ACC112 (cell line): Measurements from ENCODE around the gene PPP1R13B.

Experiments
- H2AFZ ChIP-seq: fragments of 200-600 bp; sonication (generic); one replicate; pipeline ENCODE4 v1.6.0; 2017; ENCODE audit warnings: antibody characterized with exemption, low read length; ENCODE audit not compliant: unreplicated experiment
- H3K27ac ChIP-seq: fragments of 200-600 bp; sonication (generic); 2 replicates; pipeline ENCODE4 v1.5.1; 2014; ENCODE audit warnings: low read depth, mild to moderate bottlenecking, antibody characterized with exemption, low read length, moderate library complexity
- H3K27me3 ChIP-seq: fragments of 200-600 bp; sonication (generic); 2 replicates; pipeline ENCODE4 v1.6.1; 2014; ENCODE audit warnings: mild to moderate bottlenecking, antibody characterized with exemption, low read length, moderate library complexity, mixed read lengths; ENCODE audit not compliant: insufficient read depth
- H3K36me3 ChIP-seq: fragments of 200-600 bp; sonication (generic); 2 replicates; pipeline ENCODE4 v1.6.1; 2016; ENCODE audit warnings: mild to moderate bottlenecking, antibody characterized with exemption, low read length, moderate library complexity, mixed read lengths; ENCODE audit not compliant: insufficient read depth
- H3K4me1 ChIP-seq: fragments of 200-600 bp; sonication (generic); one replicate; pipeline ENCODE4 v1.6.1; 2016; ENCODE audit warnings: low read length, mixed read lengths; ENCODE audit not compliant: insufficient read depth, unreplicated experiment, control insufficient read depth
- H3K4me3 ChIP-seq: fragments of 200-600 bp; sonication (generic); 2 replicates; pipeline ENCODE4 v1.5.1; 2014; ENCODE audit warnings: mild to moderate bottlenecking, low read depth, low read length
- H3K79me2 ChIP-seq: fragments of 200-600 bp; sonication (generic); one replicate; pipeline ENCODE4 v1.6.0; 2016; ENCODE audit warnings: low read length; ENCODE audit not compliant: control insufficient read depth, unreplicated experiment, insufficient read depth

Gene PPP1R13B

GRCh38 chr14:103707329-103708263 is 139.8 kb downstream of the PPP1R13B start:
- Histone ChIP-seq H3K27me3 (no peaks in the 10 kb centered on the region), H2AFZ (no peak overlapping the region), H3K27ac (no peak overlapping the region), H3K4me3 (no peak overlapping the region), H3K4me1 (peaks cover 13% of the 10 kb centered on the region), H3K79me2 (peaks cover 12% of the 10 kb centered on the region), H3K36me3 (peaks cover 8% of the 10 kb centered on the region; the same call in 1 of the 2 replicates)

GRCh38 chr14:103706551-103707328 is 140.6 kb downstream of the PPP1R13B start:
- no peaks in the 10 kb centered on the region for H3K27me3 ChIP-seq
- H3K4me3 ChIP-seq, result no peak overlapping the region
- peaks cover 8% of the 10 kb centered on the region for H3K79me2 ChIP-seq
- H3K36me3 ChIP-seq, result peaks cover 8% of the 10 kb centered on the region; the same call in 1 of the 2 replicates
- H3K27ac ChIP-seq, result no peak overlapping the region
- H3K4me1 ChIP-seq, result peaks cover 9% of the 10 kb centered on the region
- no peak overlapping the region for H2AFZ ChIP-seq

- Histone ChIP-seq H2AFZ (no peak overlapping the region), H3K79me2 (peaks cover 4% of the 10 kb centered on the region), H3K27ac (no peak overlapping the region), H3K36me3 (peaks cover 8% of the 10 kb centered on the region; the same call in 1 of the 2 replicates), H3K27me3 (no peaks in the 10 kb centered on the region), H3K4me3 (no peak overlapping the region), H3K4me1 (no peaks in the 10 kb centered on the region)
Measured at GRCh38 chr14:103705504-103706284, 141.7 kb downstream of the PPP1R13B start.

GRCh38 chr14:103705118-103705503 is 142.3 kb downstream of the PPP1R13B start:
- H3K27ac ChIP-seq, result no peak overlapping the region
- H3K36me3 ChIP-seq, result peaks cover 8% of the 10 kb centered on the region; the same call in 1 of the 2 replicates
- no peak overlapping the region for H3K4me3 ChIP-seq

GRCh38 chr14:103704708-103705107 is 142.7 kb downstream of the PPP1R13B start:
- Histone ChIP-seq H3K4me1 (no peaks in the 10 kb centered on the region), H3K27ac (no peak overlapping the region), H2AFZ (no peak overlapping the region), H3K27me3 (no peaks in the 10 kb centered on the region), H3K36me3 (peaks cover 8% of the 10 kb centered on the region; the same call in 1 of the 2 replicates), H3K79me2 (peaks cover under 1% of the 10 kb centered on the region), H3K4me3 (no peak overlapping the region)

More at GRCh38 chr14:103705118-103705503, 142.3 kb downstream of the PPP1R13B start:
- H3K4me1 ChIP-seq, result no peaks in the 10 kb centered on the region
- H2AFZ ChIP-seq, result no peak overlapping the region
- peaks cover 4% of the 10 kb centered on the region for H3K79me2 ChIP-seq
- no peaks in the 10 kb centered on the region for H3K27me3 ChIP-seq

- H3K79me2 ChIP-seq, result no peaks in the 10 kb centered on the region
- no peaks in the 10 kb centered on the region for H3K4me1 ChIP-seq
- H3K27ac ChIP-seq, result no peak overlapping the region
- no peak overlapping the region for H3K4me3 ChIP-seq
- H2AFZ ChIP-seq, result no peak overlapping the region
- H3K36me3 ChIP-seq, result peaks cover 10% of the 10 kb centered on the region; the same call in 1 of the 2 replicates
- no peaks in the 10 kb centered on the region for H3K27me3 ChIP-seq
Measured at GRCh38 chr14:103703433-103704385, 143.7 kb downstream of the PPP1R13B start.

- no peaks in the 10 kb centered on the region for H3K27me3 ChIP-seq
- H3K4me3 ChIP-seq, result no peak overlapping the region
- H3K79me2 ChIP-seq, result no peaks in the 10 kb centered on the region
- no peak overlapping the region for H3K27ac ChIP-seq
- H3K4me1 ChIP-seq, result no peaks in the 10 kb centered on the region
- H3K36me3 ChIP-seq, result peaks cover 13% of the 10 kb centered on the region; the same call in 1 of the 2 replicates
- H2AFZ ChIP-seq, result no peak overlapping the region
Measured at GRCh38 chr14:103702497-103703432, 144.6 kb downstream of the PPP1R13B start.

- no peaks in the 10 kb centered on the region for H3K27me3 ChIP-seq
- H3K36me3 ChIP-seq, result peaks cover 13% of the 10 kb centered on the region; the same call in 1 of the 2 replicates
- H3K79me2 ChIP-seq, result peaks cover 6% of the 10 kb centered on the region
- no peak overlapping the region for H3K27ac ChIP-seq
- H2AFZ ChIP-seq, result no peak overlapping the region
- H3K4me1 ChIP-seq, result peaks cover 3% of the 10 kb centered on the region
- no peak overlapping the region for H3K4me3 ChIP-seq
Measured at GRCh38 chr14:103702095-103702494, 145.3 kb downstream of the PPP1R13B start.
